Endothelial cell of umbilical vein (primary cell): ENCODE results near the gene CSRP2. TPM values are rescaled to one million over a fixed set of nuclear protein-coding genes. Genes with fewer than 3 reads are reported as not detected.

Experiments used
- BruUV-seq: library from RNA; stranded (reverse); fragments of 400-500 nt; replicated peaks from 2 replicates; lab custom pipeline; 2021; lab: Mats Ljungman, UMichigan
- CTCF ChIA-PET: fragments of 300-600, 350-600 bp; sonication (Branson Sonifier 250); formaldehyde crosslinking; loops from one replicate; lab custom pipeline; 2021; ENCODE audit warnings: antibody characterized with exemption, inconsistent platforms; lab: Charles Lee
- POLR2A ChIA-PET: fragments of 300-600, 350-600 bp; sonication (Branson Sonifier 250); formaldehyde crosslinking; loops from one replicate; lab custom pipeline; 2021; ENCODE audit warnings: antibody characterized with exemption, inconsistent platforms; lab: Charles Lee
- DNase-seq: peaks from one replicate; pipeline ENCODE4 v3.0.0-alpha.2; 2011; ENCODE audit warnings: low read depth, low spot score
- FAIRE-seq: peaks from 2 replicates; lab custom pipeline; 2011; peaks lifted over from hg19 to GRCh38; lab: Jason Lieb, UNC
- H2AFZ ChIP-seq: 2 replicates; pipeline ENCODE4 v1.6.0; 2012; ENCODE audit warnings: low read depth, low read length, control low read depth, inconsistent platforms
- H3K27ac ChIP-seq: 2 replicates; pipeline ENCODE4 v1.5.1; 2011; ENCODE audit warnings: low read depth, mild to moderate bottlenecking, control low read depth, low read length, moderate library complexity; ENCODE audit not compliant: insufficient read depth
- H3K27me3 ChIP-seq, 2 experiments: 2 replicates each; pipeline versions ENCODE4 v1.6.0 to v1.6.1; 2011; ENCODE audit warnings: low read length in 2 of 2, mixed read lengths in 1 of 2; ENCODE audit not compliant: control insufficient read depth in 2 of 2, insufficient read depth in 2 of 2
- H3K36me3 ChIP-seq, 2 experiments: 2 replicates in 1 of 2; 3 replicates in 1 of 2; pipeline ENCODE4 v1.5.1; 2011; ENCODE audit warnings: low read length in 2 of 2, mild to moderate bottlenecking in 1 of 2, moderate library complexity in 1 of 2; ENCODE audit not compliant: control insufficient read depth in 2 of 2, insufficient read depth in 2 of 2; ENCODE audit errors: extremely low read depth in 1 of 2
- H3K4me1 ChIP-seq: 3 replicates; pipeline ENCODE4 v1.5.1; 2011; ENCODE audit warnings: mild to moderate bottlenecking, low read length; ENCODE audit not compliant: control insufficient read depth, insufficient read depth; ENCODE audit errors: extremely low read depth
- H3K4me2 ChIP-seq: 2 replicates; pipeline ENCODE4 v1.6.1; 2011; ENCODE audit warnings: low read length, control low read depth, mixed read lengths; ENCODE audit not compliant: insufficient read depth
- H3K4me3 ChIP-seq, 3 experiments: fragments of 200-600 bp in 1 of 3; sonication (generic), shearing (Covaris generic) in 1 of 3; replicated peaks in 1 of 3; 2 replicates each; pipeline ENCODE4 v1.5.1; 2011 to 2016; ENCODE audit warnings: control low read depth in 3 of 3, low read length in 3 of 3, mild to moderate bottlenecking in 2 of 3, inconsistent platforms in 1 of 3, low read depth in 1 of 3, moderate library complexity in 1 of 3; ENCODE audit not compliant: insufficient read depth in 1 of 3
- H3K79me2 ChIP-seq: 2 replicates; pipeline ENCODE4 v1.6.0; 2012; ENCODE audit warnings: low read length, inconsistent platforms; ENCODE audit not compliant: control insufficient read depth, insufficient read depth
- H3K9ac ChIP-seq: replicated peaks from 2 replicates; pipeline ENCODE3; 2011; ENCODE audit warnings: low read length, control low read depth; ENCODE audit not compliant: insufficient read depth; ENCODE audit errors: extremely low read depth
- H3K9me1 ChIP-seq: replicated peaks from 3 replicates; pipeline ENCODE4 v1.6.0; 2011; ENCODE audit warnings: mild to moderate bottlenecking, low read length; ENCODE audit not compliant: control insufficient read depth, insufficient read depth; ENCODE audit errors: extremely low read depth
- H3K9me3 ChIP-seq: replicated peaks from 2 replicates; pipeline ENCODE4 v1.5.1; 2012; ENCODE audit warnings: low read length, inconsistent platforms; ENCODE audit not compliant: control insufficient read depth, insufficient read depth
- H4K20me1 ChIP-seq: replicated peaks from 2 replicates; pipeline ENCODE3; 2011; ENCODE audit warnings: mild to moderate bottlenecking, low read length; ENCODE audit not compliant: control insufficient read depth, insufficient read depth; ENCODE audit errors: extremely low read depth
- EZH2 ChIP-seq: IDR thresholded peaks from 2 replicates; pipeline ENCODE4 v1.6.1; 2012; ENCODE audit warnings: borderline replicate concordance, low read depth, mild to moderate bottlenecking, moderate library complexity, low read length, inconsistent platforms; ENCODE audit not compliant: severe bottlenecking
- FOS ChIP-seq: IDR thresholded peaks from 2 replicates; pipeline ENCODE4 v1.6.1; 2011; ENCODE audit warnings: mild to moderate bottlenecking, low read length, moderate library complexity, borderline replicate concordance; ENCODE audit not compliant: insufficient read depth
- GATA2 ChIP-seq: IDR thresholded peaks from 2 replicates; pipeline ENCODE4 v1.7.0; 2011; ENCODE audit warnings: low read depth, mild to moderate bottlenecking, moderate library complexity, mixed read lengths, low read length; ENCODE audit not compliant: insufficient read length, insufficient read depth
- JUN ChIP-seq: IDR thresholded peaks from 2 replicates; pipeline ENCODE4 v1.6.1; 2011; ENCODE audit warnings: borderline replicate concordance, low read depth; ENCODE audit not compliant: insufficient read length, insufficient read depth
- MYC ChIP-seq: IDR thresholded peaks from one replicate; pipeline ENCODE4 v1.6.1; 2011; ENCODE audit warnings: mild to moderate bottlenecking, low read depth, low read length
- POLR2A ChIP-seq: IDR thresholded peaks from 2 replicates; pipeline ENCODE4 v1.6.1; 2012; ENCODE audit warnings: low read depth, mild to moderate bottlenecking, control low read depth, low read length
- POLR2AphosphoS5 ChIP-seq: IDR thresholded peaks from 2 replicates; pipeline ENCODE4 v1.6.1; 2012; ENCODE audit warnings: low read depth, mild to moderate bottlenecking, control low read depth, low read length, moderate library complexity; ENCODE audit not compliant: insufficient read depth
- dilution Hi-C: fragments of 300-500 bp; cut with MboI; formaldehyde crosslinking; loops from one replicate; pipeline ENCODE4 v1.15.0; 2019; ENCODE audit warnings: low sequenced_read_pairs; ENCODE audit not compliant: extremely low pct_ligation_motif_present
- intact Hi-C: fragments of 100-400 bp; cut with micrococcal nuclease; formaldehyde crosslinking; loops from one replicate; pipeline ENCODE4 v1.10.0; 2022
- polyA plus RNA-seq, 4 experiments: library from polyadenylated mRNA; depleted of rRNA in 3 of 4; stranded (reverse) in 3 of 4; unstranded in 1 of 4; fragments of >200 nt; gene quantifications; 2 replicates each; pipeline versions ENCODE4 v1.2.1 to v1.2.3, GENCODE V29; 2011 to 2012; ENCODE audit warnings: missing spikeins in 1 of 4
- total RNA-seq: library from RNA; stranded (reverse); gene quantifications from 2 replicates; pipeline ENCODE4 v1.2.3, GENCODE V29; 2021
- TF ChIP-seq, protein P1 (sequence below), 2 donors: IDR thresholded peaks; 1 replicate in 1 of 2; 2 replicates in 1 of 2; pipeline ENCODE4 v1.5.1; 2011; ENCODE audit warnings: low read length in 2 of 2, mild to moderate bottlenecking in 2 of 2, moderate library complexity in 2 of 2, control low read depth in 1 of 2, inconsistent platforms in 1 of 2, low read depth in 1 of 2; ENCODE audit not compliant: insufficient read depth in 1 of 2; ENCODE audit errors: extremely low read depth in 1 of 2
- TF ChIP-seq, protein P2 (sequence below): IDR thresholded peaks from 2 replicates; pipeline ENCODE4 v1.6.1; 2011; ENCODE audit not compliant: insufficient read depth, insufficient read length

The CSRP2 gene
- total and polyA plus RNA-seq, 2 donors (not counting 3 experiments of a cell fraction or from before 2014, with no cell fraction given) = 8.8 to 13.4 TPM

DNA sequence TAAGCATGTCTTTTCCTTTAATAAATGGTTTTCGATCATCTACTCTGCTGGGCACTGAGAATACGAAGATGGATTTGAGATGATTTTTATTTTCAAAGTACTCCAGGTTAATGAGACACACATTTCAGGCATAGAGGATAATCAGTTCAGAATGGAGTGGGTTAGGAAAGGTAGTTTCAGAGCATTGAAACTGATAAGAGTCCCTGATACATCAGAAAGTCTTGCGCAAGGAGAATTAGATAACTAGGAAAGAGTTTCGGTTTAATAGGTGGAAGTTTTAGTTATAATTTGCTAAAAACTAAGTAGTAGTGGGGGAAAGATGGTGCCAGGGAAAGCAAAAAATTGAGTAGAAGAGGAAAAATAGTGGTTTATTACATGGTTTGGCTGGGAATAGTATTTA, 64.8 kb downstream of the CSRP2 start:
- TF ChIP-seq, protein P1, sequence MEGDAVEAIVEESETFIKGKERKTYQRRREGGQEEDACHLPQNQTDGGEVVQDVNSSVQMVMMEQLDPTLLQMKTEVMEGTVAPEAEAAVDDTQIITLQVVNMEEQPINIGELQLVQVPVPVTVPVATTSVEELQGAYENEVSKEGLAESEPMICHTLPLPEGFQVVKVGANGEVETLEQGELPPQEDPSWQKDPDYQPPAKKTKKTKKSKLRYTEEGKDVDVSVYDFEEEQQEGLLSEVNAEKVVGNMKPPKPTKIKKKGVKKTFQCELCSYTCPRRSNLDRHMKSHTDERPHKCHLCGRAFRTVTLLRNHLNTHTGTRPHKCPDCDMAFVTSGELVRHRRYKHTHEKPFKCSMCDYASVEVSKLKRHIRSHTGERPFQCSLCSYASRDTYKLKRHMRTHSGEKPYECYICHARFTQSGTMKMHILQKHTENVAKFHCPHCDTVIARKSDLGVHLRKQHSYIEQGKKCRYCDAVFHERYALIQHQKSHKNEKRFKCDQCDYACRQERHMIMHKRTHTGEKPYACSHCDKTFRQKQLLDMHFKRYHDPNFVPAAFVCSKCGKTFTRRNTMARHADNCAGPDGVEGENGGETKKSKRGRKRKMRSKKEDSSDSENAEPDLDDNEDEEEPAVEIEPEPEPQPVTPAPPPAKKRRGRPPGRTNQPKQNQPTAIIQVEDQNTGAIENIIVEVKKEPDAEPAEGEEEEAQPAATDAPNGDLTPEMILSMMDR (IDR thresholded peaks at IDR 0.05; ENCODE audit: extremely low read depth in 1 of 2, insufficient read depth in 1 of 2, low read depth in 1 of 2, low read length in 2 of 2) = no peak
- no peak for TF ChIP-seq FOS
- no peak for TF ChIP-seq POLR2A
- TF ChIP-seq, protein P2, sequence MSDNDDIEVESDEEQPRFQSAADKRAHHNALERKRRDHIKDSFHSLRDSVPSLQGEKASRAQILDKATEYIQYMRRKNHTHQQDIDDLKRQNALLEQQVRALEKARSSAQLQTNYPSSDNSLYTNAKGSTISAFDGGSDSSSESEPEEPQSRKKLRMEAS = no peak
- TF ChIP-seq GATA2 = no peak
- no peak for TF ChIP-seq POLR2AphosphoS5
- TF ChIP-seq EZH2 = no peak
- TF ChIP-seq MYC = no peak
- TF ChIP-seq JUN = no peak
- no peaks in the 10 kb centered on the region for H3K27me3 ChIP-seq
- H3K9me1 ChIP-seq = no peaks in the 10 kb centered on the region
- H3K4me3 ChIP-seq = no peak overlapping the region
- H3K9ac ChIP-seq = no peak overlapping the region
- CTCF ChIA-PET = no interaction called here
- H3K9me3 ChIP-seq = no peaks in the 10 kb centered on the region
- intact Hi-C loops (no loop called here), dilution Hi-C loops (no loop called here)
- no peak overlapping the region for H3K4me2 ChIP-seq
- H4K20me1 ChIP-seq = no peaks in the 10 kb centered on the region
- no peak overlapping the region for H2AFZ ChIP-seq
- peaks cover 0 to 6% of the 10 kb centered on the region in 2 experiments for H3K36me3 ChIP-seq
- POLR2A ChIA-PET = no interaction called here
- H3K79me2 ChIP-seq = no peaks in the 10 kb centered on the region
- no peak for DNase-seq
- no TSS peak for BruUV-seq
- H3K27ac ChIP-seq = no peak overlapping the region
- FAIRE-seq = no peak
- H3K4me1 ChIP-seq = no peaks in the 10 kb centered on the region
